K562 (cell line): Measurements from ENCODE around the gene ABCB6. TPM values are rescaled to one million over a fixed set of nuclear protein-coding genes. Genes with fewer than 3 reads are reported as not detected.
A peak's percentile ranks its signal among the peaks of the same experiment; 100 is the strongest.

Experiments
- BCL6 ChIP-seq: fragments of 250-450 bp; sonication (Bioruptor Pico); IDR thresholded peaks from 2 replicates; pipeline ENCODE4 v1.4.0; 2020
- BDP1 ChIP-seq: IDR thresholded peaks from 3 replicates; pipeline ENCODE4 v1.6.1; 2011; ENCODE audit not compliant: insufficient read length, insufficient read depth
- CHD4 ChIP-seq: fragments of 200-600 bp; sonication (generic); IDR thresholded peaks from 3 replicates; pipeline ENCODE4 v1.6.1; 2012; ENCODE audit warnings: low read depth, mild to moderate bottlenecking, mixed read lengths, low read length, inconsistent platforms; ENCODE audit not compliant: insufficient read depth, insufficient replicate concordance, poor library complexity, severe bottlenecking
- CREM ChIP-seq: IDR thresholded peaks from 2 replicates; pipeline ENCODE4 v1.6.1; 2014; ENCODE audit warnings: antibody characterized with exemption, low read depth
- HSF4 ChIP-seq: fragments of 250-450 bp; sonication (Bioruptor Pico); IDR thresholded peaks from 2 replicates; pipeline ENCODE4 v2.1.2; 2022; ENCODE audit warnings: mild to moderate bottlenecking, moderate library complexity, borderline replicate concordance
- LARP7 ChIP-seq: fragments of 450-650 bp; IDR thresholded peaks from 2 replicates; pipeline ENCODE4 v1.6.1; 2016
- MAFF ChIP-seq: IDR thresholded peaks from 2 replicates; pipeline ENCODE4 v1.6.1; 2012; ENCODE audit warnings: low read length, improper control_type of control experiment
- MIER1 ChIP-seq: fragments of 450-650 bp; IDR thresholded peaks from 2 replicates; pipeline ENCODE4 v1.6.1; 2016; ENCODE audit warnings: antibody characterized with exemption, mild to moderate bottlenecking, low read depth
- OTX1 ChIP-seq: fragments of 450-650 bp; formaldehyde crosslinking; IDR thresholded peaks from 2 replicates; pipeline ENCODE4 v1.4.0; 2022; ENCODE audit warnings: mild to moderate bottlenecking
- PHB2 ChIP-seq: fragments of 450-650 bp; IDR thresholded peaks from 2 replicates; pipeline ENCODE4 v1.6.1; 2017; ENCODE audit warnings: low read depth
- PTBP1 ChIP-seq: fragments of 200-400 bp; formaldehyde crosslinking; IDR thresholded peaks from 2 replicates; pipeline ENCODE4 v1.6.1; 2017; ENCODE audit warnings: low read depth, low read length
- RBM39 ChIP-seq: fragments of 200-400 bp; formaldehyde crosslinking; optimal IDR thresholded peaks from 2 replicates; pipeline ENCODE3; 2018; ENCODE audit warnings: low read depth, low read length
- SMARCA5 ChIP-seq: fragments of 450-650 bp; IDR thresholded peaks from 2 replicates; pipeline ENCODE4 v1.6.1; 2016
- TFAM ChIP-seq: fragments of 250-450 bp; sonication (Bioruptor Pico); conservative IDR thresholded peaks from 2 replicates; pipeline ENCODE4 v1.5.0; 2021; ENCODE audit warnings: mild to moderate bottlenecking, moderate library complexity
- TGIF2 ChIP-seq: sonication (generic); formaldehyde crosslinking; IDR thresholded peaks from 2 replicates; pipeline ENCODE4 v1.8.1; 2022; ENCODE audit warnings: mild to moderate bottlenecking, missing genetic modification reagents, moderate library complexity
- ZC3H4 ChIP-seq: sonication (generic); formaldehyde crosslinking; IDR thresholded peaks from 2 replicates; pipeline ENCODE4 v1.9.0; 2021; ENCODE audit warnings: missing genetic modification reagents, borderline replicate concordance
- ZNF217 ChIP-seq: sonication (generic); formaldehyde crosslinking; IDR thresholded peaks from 2 replicates; pipeline ENCODE4 v1.8.0; 2022; ENCODE audit warnings: mild to moderate bottlenecking, missing genetic modification reagents
- ZNF311 ChIP-seq: fragments of 250-450 bp; sonication (Bioruptor Pico); IDR thresholded peaks from 2 replicates; pipeline ENCODE4 v1.4.0; 2020; ENCODE audit warnings: mild to moderate bottlenecking, moderate library complexity
- ZNF699 ChIP-seq: fragments of 250-450 bp; sonication (Bioruptor Pico); IDR thresholded peaks from 2 replicates; pipeline ENCODE4 v1.8.0; 2021; ENCODE audit warnings: mild to moderate bottlenecking, moderate library complexity; ENCODE audit not compliant: insufficient replicate concordance
- polyA plus RNA-seq, 8 experiments: library from polyadenylated mRNA; depleted of rRNA in 4 of 8; stranded (reverse) in 5 of 8; unstranded in 3 of 8; fragments of >200 nt; fragmentation: Nextera tagmentation in 2 of 8; fragmentation: Illumina TruSeq in 1 of 8; extraction: Ambion mirVana in 2 of 8; extraction: Trizol in 1 of 8; gene quantifications; 2 replicates each; pipeline versions ENCODE4 v1.2.1 to v1.2.3, GENCODE V29; 2011 to 2014; ENCODE audit warnings: inconsistent platforms in 1 of 8, missing spikeins in 1 of 8
- total RNA-seq, 7 experiments: library from RNA; depleted of rRNA in 6 of 7; stranded (reverse); fragments of >200 nt in 6 of 7; fragmentation: Illumina TruSeq in 2 of 7; extraction: Trizol in 2 of 7; gene quantifications; 2 replicates each; pipeline versions ENCODE4 v1.2.1 to v1.2.3, GENCODE V29; 2011 to 2021; ENCODE audit warnings: low replicate concordance in 1 of 7
- TF ChIP-seq, protein P1 (sequence below), 2 experiments: fragments of 450-650 bp; conservative IDR thresholded peaks; 2 replicates each; pipeline ENCODE4 v1.6.1; 2017; ENCODE audit warnings: mild to moderate bottlenecking in 2 of 2, moderate library complexity in 2 of 2
- TF ChIP-seq, protein P2 (sequence below): fragments of 200-800 bp; sonication (Bioruptor generic); IDR thresholded peaks from 2 replicates; pipeline ENCODE4 v1.6.1; 2017; ENCODE audit warnings: missing genetic modification characterization, missing compliant biosample characterization
- TF ChIP-seq, protein P3 (sequence below), 2 experiments: IDR thresholded peaks; 2 replicates each; pipeline ENCODE4 v1.6.1; 2012; ENCODE audit warnings: improper control_type of control experiment in 2 of 2, low read depth in 2 of 2, low read length in 2 of 2, borderline replicate concordance in 1 of 2

Gene ABCB6
- total and polyA plus RNA-seq, 9 of the 15 experiments (the other 6 are each of a cell fraction or from before 2014, with no cell fraction given): 3.7 to 29.8 (median 16.8) TPM

DNA sequence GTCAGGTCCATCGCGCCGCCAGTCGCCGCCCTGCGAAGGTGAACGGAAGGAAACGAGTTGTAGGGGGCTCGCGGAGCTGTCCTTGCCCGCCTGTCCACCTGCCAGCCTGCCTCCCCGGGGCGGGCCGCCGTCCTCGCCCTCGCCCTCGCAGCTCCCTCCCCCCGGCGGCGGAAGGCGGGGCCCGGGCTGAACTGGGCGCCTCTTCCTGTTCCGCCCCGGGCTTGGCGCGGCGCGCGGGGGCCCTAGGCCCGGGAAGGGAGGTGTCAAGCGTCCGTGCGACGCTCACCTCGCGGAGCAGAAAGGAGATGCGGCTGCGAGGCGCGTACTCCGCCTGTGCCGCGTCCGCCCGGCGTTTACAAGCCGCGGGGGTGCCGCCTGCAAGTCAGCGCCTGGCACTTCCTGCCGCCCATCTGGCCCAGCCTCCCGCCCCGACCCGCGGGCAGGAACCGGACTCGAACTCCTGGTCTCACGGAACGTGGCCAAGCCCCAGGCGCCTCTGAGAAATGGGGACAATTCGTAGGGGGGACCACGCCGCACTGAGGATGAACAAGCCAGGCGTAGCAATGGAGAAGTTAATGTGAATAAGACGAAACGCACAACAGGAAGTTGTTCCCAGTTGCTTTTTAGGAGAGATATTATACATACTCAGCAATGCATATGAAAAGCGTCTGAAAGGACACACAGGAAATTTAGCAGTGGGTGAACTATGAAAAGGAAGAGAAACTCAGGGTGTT lies 41.8 kb downstream of the ABCB6 start, which contains the start of gene CNPPD1 (continued):
- no peak for TF ChIP-seq ZNF217
- no peak for TF ChIP-seq OTX1 (CRISPR knock-in tag)
- TF ChIP-seq PTBP1: no peak
- TF ChIP-seq ZNF699 (CRISPR knock-in tag): no peak
- TF ChIP-seq MAFF: no peak
- no peak for TF ChIP-seq TGIF2
- no peak for TF ChIP-seq TFAM (CRISPR knock-in tag)
- TF ChIP-seq MIER1: no peak
- TF ChIP-seq HSF4 (CRISPR knock-in tag): no peak
- no peak for TF ChIP-seq BDP1
- no peak for TF ChIP-seq ZNF311 (CRISPR knock-in tag)
- no peak for TF ChIP-seq SMARCA5
- TF ChIP-seq CREM: peak; percentile 54
- TF ChIP-seq, protein P1, sequence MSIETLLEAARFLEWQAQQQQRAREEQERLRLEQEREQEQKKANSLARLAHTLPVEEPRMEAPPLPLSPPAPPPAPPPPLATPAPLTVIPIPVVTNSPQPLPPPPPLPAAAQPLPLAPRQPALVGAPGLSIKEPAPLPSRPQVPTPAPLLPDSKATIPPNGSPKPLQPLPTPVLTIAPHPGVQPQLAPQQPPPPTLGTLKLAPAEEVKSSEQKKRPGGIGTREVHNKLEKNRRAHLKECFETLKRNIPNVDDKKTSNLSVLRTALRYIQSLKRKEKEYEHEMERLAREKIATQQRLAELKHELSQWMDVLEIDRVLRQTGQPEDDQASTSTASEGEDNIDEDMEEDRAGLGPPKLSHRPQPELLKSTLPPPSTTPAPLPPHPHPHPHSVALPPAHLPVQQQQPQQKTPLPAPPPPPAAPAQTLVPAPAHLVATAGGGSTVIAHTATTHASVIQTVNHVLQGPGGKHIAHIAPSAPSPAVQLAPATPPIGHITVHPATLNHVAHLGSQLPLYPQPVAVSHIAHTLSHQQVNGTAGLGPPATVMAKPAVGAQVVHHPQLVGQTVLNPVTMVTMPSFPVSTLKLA (conservative IDR thresholded peaks at IDR 0.05): peak; percentile 21 to 69; a peak in 2 of 4 replicates
- TF ChIP-seq PHB2: no peak
- no peak for TF ChIP-seq CHD4
- TF ChIP-seq, protein P2, sequence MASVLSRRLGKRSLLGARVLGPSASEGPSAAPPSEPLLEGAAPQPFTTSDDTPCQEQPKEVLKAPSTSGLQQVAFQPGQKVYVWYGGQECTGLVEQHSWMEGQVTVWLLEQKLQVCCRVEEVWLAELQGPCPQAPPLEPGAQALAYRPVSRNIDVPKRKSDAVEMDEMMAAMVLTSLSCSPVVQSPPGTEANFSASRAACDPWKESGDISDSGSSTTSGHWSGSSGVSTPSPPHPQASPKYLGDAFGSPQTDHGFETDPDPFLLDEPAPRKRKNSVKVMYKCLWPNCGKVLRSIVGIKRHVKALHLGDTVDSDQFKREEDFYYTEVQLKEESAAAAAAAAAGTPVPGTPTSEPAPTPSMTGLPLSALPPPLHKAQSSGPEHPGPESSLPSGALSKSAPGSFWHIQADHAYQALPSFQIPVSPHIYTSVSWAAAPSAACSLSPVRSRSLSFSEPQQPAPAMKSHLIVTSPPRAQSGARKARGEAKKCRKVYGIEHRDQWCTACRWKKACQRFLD (CRISPR knock-in tag): no peak; the same call in 1 of the 2 replicates
- TF ChIP-seq, protein P3, sequence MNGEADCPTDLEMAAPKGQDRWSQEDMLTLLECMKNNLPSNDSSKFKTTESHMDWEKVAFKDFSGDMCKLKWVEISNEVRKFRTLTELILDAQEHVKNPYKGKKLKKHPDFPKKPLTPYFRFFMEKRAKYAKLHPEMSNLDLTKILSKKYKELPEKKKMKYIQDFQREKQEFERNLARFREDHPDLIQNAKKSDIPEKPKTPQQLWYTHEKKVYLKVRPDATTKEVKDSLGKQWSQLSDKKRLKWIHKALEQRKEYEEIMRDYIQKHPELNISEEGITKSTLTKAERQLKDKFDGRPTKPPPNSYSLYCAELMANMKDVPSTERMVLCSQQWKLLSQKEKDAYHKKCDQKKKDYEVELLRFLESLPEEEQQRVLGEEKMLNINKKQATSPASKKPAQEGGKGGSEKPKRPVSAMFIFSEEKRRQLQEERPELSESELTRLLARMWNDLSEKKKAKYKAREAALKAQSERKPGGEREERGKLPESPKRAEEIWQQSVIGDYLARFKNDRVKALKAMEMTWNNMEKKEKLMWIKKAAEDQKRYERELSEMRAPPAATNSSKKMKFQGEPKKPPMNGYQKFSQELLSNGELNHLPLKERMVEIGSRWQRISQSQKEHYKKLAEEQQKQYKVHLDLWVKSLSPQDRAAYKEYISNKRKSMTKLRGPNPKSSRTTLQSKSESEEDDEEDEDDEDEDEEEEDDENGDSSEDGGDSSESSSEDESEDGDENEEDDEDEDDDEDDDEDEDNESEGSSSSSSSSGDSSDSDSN (IDR thresholded peaks at IDR 0.05; ENCODE audit: borderline replicate concordance in 1 of 2, low read depth in 2 of 2, low read length in 2 of 2): peak; percentile 65 to 77; a peak in 2 of 4 replicates
- no peak for TF ChIP-seq BCL6 (CRISPR knock-in tag)
- no peak for TF ChIP-seq ZC3H4 (CRISPR knock-in tag)
- TF ChIP-seq LARP7: no peak
- no peak for TF ChIP-seq RBM39
